H9 (cell line): Measurements from ENCODE around the gene LRRC71. TPM values are rescaled to one million over a fixed set of nuclear protein-coding genes. Genes with fewer than 3 reads are reported as not detected.

ENCODE experiments used
- DNase-seq: peaks from one replicate; pipeline ENCODE4 v3.0.0-alpha.2; 2017
- H2AFZ ChIP-seq: one replicate; pipeline ENCODE4 v1.6.1; 2013; ENCODE audit warnings: mild to moderate bottlenecking, low read length, control low read depth, moderate library complexity
- H2AK5ac ChIP-seq: 2 replicates; pipeline ENCODE4 v1.6.1; 2013; ENCODE audit warnings: low read length, control low read depth, mixed read lengths; ENCODE audit not compliant: insufficient read length
- H2BK120ac ChIP-seq: one replicate; pipeline ENCODE4 v1.6.1; 2013; ENCODE audit warnings: low read depth, mild to moderate bottlenecking, low read length, control low read depth, inconsistent platforms; ENCODE audit not compliant: poor library complexity, severe bottlenecking
- H2BK12ac ChIP-seq: 2 replicates; pipeline ENCODE4 v1.6.1; 2013; ENCODE audit warnings: low read length, control low read depth, mixed read lengths, low read depth; ENCODE audit not compliant: insufficient read length
- H2BK15ac ChIP-seq: 2 replicates; pipeline ENCODE4 v1.6.1; 2013; ENCODE audit warnings: low read depth, low read length, control low read depth
- H2BK20ac ChIP-seq: one replicate; pipeline ENCODE4 v1.6.1; 2013; ENCODE audit warnings: low read depth, mild to moderate bottlenecking, low read length, control low read depth, inconsistent platforms; ENCODE audit not compliant: poor library complexity, severe bottlenecking
- H2BK5ac ChIP-seq: 2 replicates; pipeline ENCODE4 v1.6.1; 2013; ENCODE audit warnings: low read length, control low read depth, mixed read lengths; ENCODE audit not compliant: insufficient read length
- H3K14ac ChIP-seq: 2 replicates; pipeline ENCODE4 v1.6.1; 2013; ENCODE audit warnings: low read length, control low read depth; ENCODE audit not compliant: insufficient read depth
- H3K18ac ChIP-seq: 2 replicates; pipeline ENCODE4 v1.6.1; 2013; ENCODE audit warnings: low read depth, mild to moderate bottlenecking, mixed read lengths, low read length, control low read depth; ENCODE audit not compliant: insufficient read length
- H3K23ac ChIP-seq: 2 replicates; pipeline ENCODE4 v1.6.1; 2013; ENCODE audit warnings: low read length, control low read depth, mixed read lengths, low read depth; ENCODE audit not compliant: insufficient read length
- H3K23me2 ChIP-seq: 2 replicates; pipeline ENCODE4 v1.6.1; 2013; ENCODE audit warnings: low read depth, mild to moderate bottlenecking, mixed read lengths, low read length, control low read depth; ENCODE audit not compliant: insufficient read length, poor library complexity, severe bottlenecking
- H3K27ac ChIP-seq: 2 replicates; pipeline ENCODE4 v1.5.1; 2013; ENCODE audit warnings: low read length, control low read depth, mixed read lengths, low read depth; ENCODE audit not compliant: insufficient read length
- H3K27me3 ChIP-seq: 2 replicates; pipeline ENCODE4 v1.6.1; 2013; ENCODE audit warnings: low read length, control low read depth, inconsistent platforms; ENCODE audit not compliant: insufficient read depth
- H3K4ac ChIP-seq: 2 replicates; pipeline ENCODE4 v1.6.1; 2013; ENCODE audit warnings: low read depth, mild to moderate bottlenecking, control low read depth, inconsistent platforms, low read length, moderate library complexity
- H3K4me1 ChIP-seq: 2 replicates; pipeline ENCODE4 v1.6.1; 2013; ENCODE audit warnings: low read length, control low read depth, inconsistent platforms; ENCODE audit not compliant: insufficient read depth
- H3K4me2 ChIP-seq: 2 replicates; pipeline ENCODE4 v1.6.1; 2013; ENCODE audit warnings: low read length, control low read depth, mixed read lengths; ENCODE audit not compliant: insufficient read length, insufficient read depth
- H3K56ac ChIP-seq: 2 replicates; pipeline ENCODE4 v1.6.1; 2013; ENCODE audit warnings: low read depth, mild to moderate bottlenecking, mixed read lengths, low read length, control low read depth; ENCODE audit not compliant: insufficient read length
- H3K79me1 ChIP-seq: 2 replicates; pipeline ENCODE4 v1.6.1; 2013; ENCODE audit warnings: low read depth, mild to moderate bottlenecking, moderate library complexity, low read length, control low read depth, inconsistent platforms; ENCODE audit not compliant: insufficient read depth, poor library complexity, severe bottlenecking
- H3K79me2 ChIP-seq: 2 replicates; pipeline ENCODE4 v1.6.1; 2013; ENCODE audit warnings: low read length, control low read depth, inconsistent platforms; ENCODE audit not compliant: insufficient read depth
- H3K9ac ChIP-seq: 2 replicates; pipeline ENCODE4 v1.6.1; 2013; ENCODE audit warnings: low read length, control low read depth, mixed read lengths; ENCODE audit not compliant: insufficient read length; ENCODE audit errors: extremely low read depth
- H3K9me3 ChIP-seq: one replicate; pipeline ENCODE4 v1.6.1; 2013; ENCODE audit warnings: low read depth, low read length, inconsistent platforms; ENCODE audit not compliant: control insufficient read depth
- H3T11ph ChIP-seq: one replicate; pipeline ENCODE4 v1.6.1; 2013; ENCODE audit warnings: mild to moderate bottlenecking, low read length, control low read depth, inconsistent platforms
- H4K20me1 ChIP-seq: one replicate; pipeline ENCODE4 v1.6.1; 2013; ENCODE audit not compliant: control insufficient read depth, insufficient read length, insufficient read depth
- H4K5ac ChIP-seq: 2 replicates; pipeline ENCODE4 v1.6.1; 2013; ENCODE audit warnings: low read depth, mild to moderate bottlenecking, mixed read lengths, low read length, control low read depth; ENCODE audit not compliant: insufficient read length
- H4K8ac ChIP-seq: replicated peaks from 2 replicates; pipeline ENCODE4 v1.6.1; 2013; ENCODE audit warnings: low read length, control low read depth, mixed read lengths, low read depth; ENCODE audit not compliant: insufficient read length
- H4K91ac ChIP-seq: 2 replicates; pipeline ENCODE4 v1.6.1; 2013; ENCODE audit warnings: low read depth, mild to moderate bottlenecking, moderate library complexity, mixed read lengths, low read length, control low read depth; ENCODE audit not compliant: insufficient read length
- H3K27ac Mint-ChIP-seq, 3 experiments: 2 replicates in 2 of 3; 3 replicates in 1 of 3; pipeline ENCODE4 v1.8.0; 2020 to 2021; ENCODE audit warnings: mixed read lengths in 3 of 3, mild to moderate bottlenecking in 1 of 3, moderate library complexity in 1 of 3
- H3K27me3 Mint-ChIP-seq: 2 replicates; pipeline ENCODE4 v1.8.0; 2021; ENCODE audit warnings: low read depth, mild to moderate bottlenecking, moderate library complexity, mixed read lengths
- H3K36me3 Mint-ChIP-seq, 3 experiments: 2 replicates in 2 of 3; 3 replicates in 1 of 3; pipeline ENCODE4 v1.8.0; 2020 to 2021; ENCODE audit warnings: low read depth in 3 of 3, mixed read lengths in 3 of 3; ENCODE audit not compliant: insufficient read depth in 1 of 3
- H3K4me1 Mint-ChIP-seq, 2 experiments: 2 replicates each; pipeline ENCODE4 v1.8.0; 2020; ENCODE audit warnings: mixed read lengths in 2 of 2
- H3K4me3 Mint-ChIP-seq, 2 experiments: 2 replicates in 1 of 2; 3 replicates in 1 of 2; pipeline ENCODE4 v1.8.0; 2020 to 2021; ENCODE audit warnings: mild to moderate bottlenecking in 2 of 2, mixed read lengths in 2 of 2, moderate library complexity in 1 of 2
- H3K9me3 Mint-ChIP-seq, 2 experiments: 2 replicates in 1 of 2; 3 replicates in 1 of 2; pipeline ENCODE4 v1.8.0; 2020; ENCODE audit warnings: mild to moderate bottlenecking in 2 of 2, mixed read lengths in 2 of 2, moderate library complexity in 1 of 2
- WGBS: extraction: QIAGEN DNeasy Blood & Tissue Kit; methylation state at CpG from one replicate; pipeline ENCODE4 v1.1.7; 2013; ENCODE audit warnings: missing lambda C conversion rate, low lambda C conversion rate, mixed read lengths; ENCODE audit not compliant: insufficient read length; ENCODE audit errors: extremely low coverage; 5-methylcytosine and 5-hydroxymethylcytosine counted together
- total RNA-seq: library from RNA; stranded (reverse); gene quantifications from 2 replicates; pipeline ENCODE4 v1.2.1, GENCODE V29; 2021
- TF ChIP-seq, protein P1 (sequence below): fragments of 200-600 bp; sonication (generic); conservative IDR thresholded peaks from 3 replicates; pipeline ENCODE4 v1.8.0; 2021; ENCODE audit warnings: antibody characterized with exemption, mild to moderate bottlenecking

LRRC71 gene
- total RNA-seq, 1 experiment from 2014 or later: not detected

DNA sequence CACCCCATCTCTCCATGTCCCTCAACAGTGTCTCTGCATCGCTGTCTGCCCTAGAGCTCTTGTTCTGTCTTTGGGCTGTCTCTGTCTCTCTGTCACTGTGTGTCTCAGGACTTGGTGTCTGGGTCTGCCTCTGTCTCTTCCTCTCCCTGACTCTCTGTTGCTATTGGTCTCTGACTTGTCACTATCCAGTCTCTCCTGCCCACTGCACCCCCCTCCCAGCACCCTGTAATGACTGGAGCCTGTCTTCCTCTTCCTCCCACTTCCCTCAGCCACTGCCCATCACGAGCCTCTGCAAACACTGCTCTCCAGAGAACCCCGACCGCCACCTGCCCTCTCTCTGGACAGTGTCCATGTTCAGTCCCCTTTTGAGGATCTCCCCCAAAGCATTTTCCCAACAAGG is 14.8 kb upstream of the LRRC71 start:
- Histone ChIP-seq H2BK15ac (no peak overlapping the region), H3K14ac (no peak overlapping the region), H3K9ac (no peak overlapping the region), H3K9me3 (no peaks in the 10 kb centered on the region), H4K91ac (no peak overlapping the region), H3K4me1 (no peaks in the 10 kb centered on the region), H2BK120ac (no peak overlapping the region), H3K79me1 (no peaks in the 10 kb centered on the region), H4K5ac (no peak overlapping the region), H3K56ac (no peak overlapping the region), H3K27me3 (no peaks in the 10 kb centered on the region; the same call in 1 of the 2 replicates), H3K23ac (no peak overlapping the region), H2BK20ac (no peak overlapping the region), H2BK12ac (no peak overlapping the region), H3K27ac (no peak overlapping the region), H3T11ph (no peak overlapping the region), H3K79me2 (no peaks in the 10 kb centered on the region), H2AK5ac (no peak overlapping the region), H2AFZ (no peak overlapping the region), H4K20me1 (no peaks in the 10 kb centered on the region), H2BK5ac (no peak overlapping the region), H3K4me2 (no peak overlapping the region), H4K8ac (no peak overlapping the region), H3K18ac (no peak overlapping the region), H3K23me2 (no peaks in the 10 kb centered on the region), H3K4ac (no peak overlapping the region)
- peaks cover 2 to 14% of the 10 kb centered on the region in 2 experiments for H3K4me1 Mint-ChIP-seq
- H3K36me3 Mint-ChIP-seq: no peaks in the 10 kb centered on the region
- no CpG with 5 or more reads among the region's 4 CpGs for WGBS
- no peaks in the 10 kb centered on the region for H3K9me3 Mint-ChIP-seq
- H3K27ac Mint-ChIP-seq: no peak overlapping the region
- TF ChIP-seq, protein P1, sequence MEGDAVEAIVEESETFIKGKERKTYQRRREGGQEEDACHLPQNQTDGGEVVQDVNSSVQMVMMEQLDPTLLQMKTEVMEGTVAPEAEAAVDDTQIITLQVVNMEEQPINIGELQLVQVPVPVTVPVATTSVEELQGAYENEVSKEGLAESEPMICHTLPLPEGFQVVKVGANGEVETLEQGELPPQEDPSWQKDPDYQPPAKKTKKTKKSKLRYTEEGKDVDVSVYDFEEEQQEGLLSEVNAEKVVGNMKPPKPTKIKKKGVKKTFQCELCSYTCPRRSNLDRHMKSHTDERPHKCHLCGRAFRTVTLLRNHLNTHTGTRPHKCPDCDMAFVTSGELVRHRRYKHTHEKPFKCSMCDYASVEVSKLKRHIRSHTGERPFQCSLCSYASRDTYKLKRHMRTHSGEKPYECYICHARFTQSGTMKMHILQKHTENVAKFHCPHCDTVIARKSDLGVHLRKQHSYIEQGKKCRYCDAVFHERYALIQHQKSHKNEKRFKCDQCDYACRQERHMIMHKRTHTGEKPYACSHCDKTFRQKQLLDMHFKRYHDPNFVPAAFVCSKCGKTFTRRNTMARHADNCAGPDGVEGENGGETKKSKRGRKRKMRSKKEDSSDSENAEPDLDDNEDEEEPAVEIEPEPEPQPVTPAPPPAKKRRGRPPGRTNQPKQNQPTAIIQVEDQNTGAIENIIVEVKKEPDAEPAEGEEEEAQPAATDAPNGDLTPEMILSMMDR: no peak
- no peak overlapping the region for H3K4me3 Mint-ChIP-seq
- DNase-seq: no peak
- peaks cover 22% of the 10 kb centered on the region for H3K27me3 Mint-ChIP-seq
